Activated CD4-positive, alpha-beta T cell treated with anti-CD3 and anti-CD28 coated beads, Interleukin-2, Interleukin-4, amounts not matched to agents 100 ng/mL and 50 ng/mL, durations not matched to agents 16 hours and 8 hours (primary cell): ENCODE data around the gene FAM135A.
"Not testable (repeated sequence)": the region's sequence is repeated elsewhere in the genome, so short reads cannot be mapped to it uniquely, and the experiment has no call there.

Experiments used
- DNase-seq: peaks from one replicate; pipeline ENCODE4 v3.0.0-alpha.2; 2020; ENCODE audit warnings: low spot score

FAM135A gene

GRCh38 chr6:70547905-70548304 is 134.6 kb downstream of the FAM135A start:
- DNase-seq: no peak

- DNase-seq: no peak
Observed at GRCh38 chr6:70549327-70549726, 136.0 kb downstream of the FAM135A start.

- DNase-seq: no peak
Observed at GRCh38 chr6:70551566-70551965, 138.3 kb downstream of the FAM135A start.

GRCh38 chr6:70552286-70552940 is 139.1 kb downstream of the FAM135A start:
- DNase-seq: not testable (repeated sequence)

- DNase-seq: no peak
Observed at GRCh38 chr6:70552974-70553373, 139.7 kb downstream of the FAM135A start.

GRCh38 chr6:70557998-70558397 is 144.7 kb downstream of the FAM135A start:
- peak; percentile 13 for DNase-seq

- not testable (repeated sequence) for DNase-seq
Observed at GRCh38 chr6:70562401-70562800, 149.1 kb downstream of the FAM135A start.

GRCh38 chr6:70563530-70563929 is 150.2 kb downstream of the FAM135A start:
- DNase-seq: no peak

- DNase-seq: peak; percentile 94
Observed at GRCh38 chr6:70566751-70567382, 153.6 kb downstream of the FAM135A start, which contains the start of gene SDHAF4. Gene SDHAF4 (plus strand): TSS chr6:70566930. CDS start chr6:70566941, 11 bp downstream.

GRCh38 chr6:70574643-70575042 is 161.3 kb downstream of the FAM135A start:
- no peak for DNase-seq

GRCh38 chr6:70575899-70576495 is 162.7 kb downstream of the FAM135A start:
- no peak for DNase-seq

GRCh38 chr6:70586114-70586513 is 172.8 kb downstream of the FAM135A start:
- DNase-seq: peak; percentile 4

- DNase-seq: no peak
Observed at GRCh38 chr6:70590400-70590799, 177.1 kb downstream of the FAM135A start.

- no peak for DNase-seq
Observed at GRCh38 chr6:70592391-70593117, 179.2 kb downstream of the FAM135A start.

- no peak for DNase-seq
Observed at GRCh38 chr6:70593118-70593486, 179.8 kb downstream of the FAM135A start.

GRCh38 chr6:70599187-70599586 is 185.9 kb downstream of the FAM135A start:
- peak; percentile 41 for DNase-seq

GRCh38 chr6:70601014-70601413 is 187.7 kb downstream of the FAM135A start:
- no peak for DNase-seq

GRCh38 chr6:70604254-70604653 is 190.9 kb downstream of the FAM135A start:
- no peak for DNase-seq

- not testable (repeated sequence) for DNase-seq
Observed at GRCh38 chr6:70607371-70607770, 194.1 kb downstream of the FAM135A start.

GRCh38 chr6:70609181-70609580 is 195.9 kb downstream of the FAM135A start:
- DNase-seq: not testable (repeated sequence)
